ENCODE data around the gene KDELR3.
A peak's percentile ranks its signal among the peaks of the same experiment; 100 is the strongest.

Gene KDELR3

GRCh38 chr22:38452373-38453065 is 15.4 kb upstream of the KDELR3 start:
- no peak overlapping the region for H3K27ac ChIP-seq
- no peak overlapping the region for H3K9ac ChIP-seq (ENCODE audit: insufficient read length)
- H3K4me3 ChIP-seq: no peak overlapping the region
- TF ChIP-seq EZH2 (IDR thresholded peaks at IDR 0.05) (no peak), FOXP2 (optimal IDR thresholded peaks at IDR 0.05; ENCODE audit: control extremely low read depth, extremely low read length, insufficient read depth) (no peak), POLR2AphosphoS5 (IDR thresholded peaks at IDR 0.05; ENCODE audit: borderline replicate concordance, low read depth, low read length) (no peak)
- H3K9me3 ChIP-seq (ENCODE audit: low read depth, low read length): no peaks in the 10 kb centered on the region
- no peaks in the 10 kb centered on the region for H3K36me3 ChIP-seq (ENCODE audit: insufficient read depth, low read length)
- no peak for DNase-seq (ENCODE audit: low read depth, low spot score)

- Histone ChIP-seq H3K9me3 (ENCODE audit: low read depth, low read length) (no peaks in the 10 kb centered on the region), H3K36me3 (ENCODE audit: insufficient read depth, low read length) (no peaks in the 10 kb centered on the region), H3K27ac (no peak overlapping the region), H3K4me3 (no peak overlapping the region), H3K9ac (ENCODE audit: insufficient read length) (no peak overlapping the region)
- TF ChIP-seq POLR2AphosphoS5 (IDR thresholded peaks at IDR 0.05; ENCODE audit: borderline replicate concordance, low read depth, low read length) (no peak), EZH2 (IDR thresholded peaks at IDR 0.05) (no peak), FOXP2 (optimal IDR thresholded peaks at IDR 0.05; ENCODE audit: control extremely low read depth, extremely low read length, insufficient read depth) (no peak)
- DNase-seq (ENCODE audit: low read depth, low spot score): no peak
Observed at GRCh38 chr22:38453066-38453672, 14.7 kb upstream of the KDELR3 start.

DNA sequence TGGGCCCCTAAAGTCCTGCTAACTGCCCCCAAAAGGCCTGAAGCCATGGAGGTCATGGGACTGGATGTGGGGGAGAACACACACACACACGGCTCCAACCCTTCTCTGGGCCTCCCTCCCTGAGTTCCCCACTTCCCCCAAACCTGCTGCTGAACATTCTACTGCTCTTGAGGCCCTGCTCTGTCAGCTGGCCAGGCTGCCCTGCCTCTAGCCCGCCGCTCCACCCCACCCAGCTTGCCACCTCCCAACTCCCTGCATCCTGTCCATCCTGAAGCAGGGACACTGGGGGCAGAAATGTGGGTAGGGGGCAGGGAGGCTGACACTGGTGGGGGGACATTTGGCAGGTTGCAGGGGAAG is 13.9 kb upstream of the KDELR3 start:
- peak overlapping the region; percentile 72 for H3K4me3 ChIP-seq
- H3K27ac ChIP-seq: no peak overlapping the region
- DNase-seq (ENCODE audit: low read depth, low spot score): no peak
- H3K9ac ChIP-seq (ENCODE audit: insufficient read length): no peak overlapping the region
- no peaks in the 10 kb centered on the region for H3K9me3 ChIP-seq (ENCODE audit: low read depth, low read length)
- TF ChIP-seq POLR2AphosphoS5 (IDR thresholded peaks at IDR 0.05; ENCODE audit: borderline replicate concordance, low read depth, low read length) (no peak), FOXP2 (optimal IDR thresholded peaks at IDR 0.05; ENCODE audit: control extremely low read depth, extremely low read length, insufficient read depth) (no peak)
- H3K36me3 ChIP-seq (ENCODE audit: insufficient read depth, low read length): no peaks in the 10 kb centered on the region

- no peak for DNase-seq (ENCODE audit: low read depth, low spot score)
- H3K9ac ChIP-seq (ENCODE audit: insufficient read length): no peak overlapping the region
- no peaks in the 10 kb centered on the region for H3K9me3 ChIP-seq (ENCODE audit: low read depth, low read length)
- peak overlapping the region; percentile 72 for H3K4me3 ChIP-seq
- TF ChIP-seq FOXP2 (optimal IDR thresholded peaks at IDR 0.05; ENCODE audit: control extremely low read depth, extremely low read length, insufficient read depth) (no peak), POLR2AphosphoS5 (IDR thresholded peaks at IDR 0.05; ENCODE audit: borderline replicate concordance, low read depth, low read length) (no peak), EZH2 (IDR thresholded peaks at IDR 0.05) (no peak)
- no peaks in the 10 kb centered on the region for H3K36me3 ChIP-seq (ENCODE audit: insufficient read depth, low read length)
- no peak overlapping the region for H3K27ac ChIP-seq
Observed at GRCh38 chr22:38454353-38455075, 13.4 kb upstream of the KDELR3 start.

GRCh38 chr22:38455076-38455529 is 12.8 kb upstream of the KDELR3 start, which contains the start of gene KCNJ4:
KCNJ4 (minus strand) TSS chr22:38455199; CDS start chr22:38428132, 27,067 bp downstream.
- H3K9ac ChIP-seq (ENCODE audit: insufficient read length): peak within 1 kb of the TSS; percentile 79
- DNase-seq (ENCODE audit: low read depth, low spot score): no peak
- no peak within 1 kb of the TSS for H3K27ac ChIP-seq
- TF ChIP-seq FOXP2 (optimal IDR thresholded peaks at IDR 0.05; ENCODE audit: control extremely low read depth, extremely low read length, insufficient read depth) (no peak), POLR2AphosphoS5 (IDR thresholded peaks at IDR 0.05; ENCODE audit: borderline replicate concordance, low read depth, low read length) (no peak), EZH2 (IDR thresholded peaks at IDR 0.05) (no peak)
- H3K36me3 ChIP-seq (ENCODE audit: insufficient read depth, low read length): no peaks in the 10 kb centered on the region
- peak within 1 kb of the TSS; percentile 90 for H3K4me3 ChIP-seq
- no peaks in the 10 kb centered on the region for H3K9me3 ChIP-seq (ENCODE audit: low read depth, low read length)

DNA sequence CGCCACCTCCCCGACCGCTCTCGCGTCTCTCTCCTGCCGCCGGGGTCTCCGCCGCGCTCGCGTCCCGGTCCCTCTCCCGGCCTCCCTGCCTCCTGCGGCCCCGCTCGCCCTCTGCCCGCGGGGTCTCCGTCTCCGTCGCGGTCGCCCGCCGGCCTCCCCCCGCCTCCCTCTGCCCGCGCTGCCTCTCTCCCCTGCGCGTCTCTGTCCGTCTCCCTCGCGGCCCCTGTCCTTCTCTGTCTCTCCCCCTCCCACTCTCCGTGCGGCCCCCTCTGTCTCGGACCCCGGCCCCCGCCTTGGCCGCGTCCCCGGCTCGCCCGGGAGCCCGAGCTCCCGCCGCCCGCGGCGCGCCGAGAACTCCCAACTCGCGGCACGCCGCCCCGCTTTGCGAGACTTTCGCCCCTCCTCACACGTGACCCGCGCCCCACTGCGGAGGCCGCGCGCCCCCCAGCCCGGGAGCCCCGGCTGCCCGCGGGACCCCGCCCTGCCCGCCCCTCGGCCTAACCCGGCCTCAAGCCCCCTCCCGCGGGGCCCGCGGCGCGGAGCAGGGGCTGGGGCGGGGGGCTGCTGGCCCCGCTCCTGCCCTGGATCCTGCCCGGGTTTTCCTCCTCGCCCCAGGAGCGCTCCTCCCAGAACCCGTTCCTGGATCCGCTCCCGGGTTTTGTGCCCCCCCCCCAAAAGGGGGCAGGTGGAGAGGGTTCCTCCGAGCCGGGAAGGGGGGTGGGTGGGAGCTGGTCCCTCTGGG is 12.2 kb upstream of the KDELR3 start:
- H3K27ac ChIP-seq: no peak overlapping the region
- TF ChIP-seq EZH2 (IDR thresholded peaks at IDR 0.05) (no peak), FOXP2 (optimal IDR thresholded peaks at IDR 0.05; ENCODE audit: control extremely low read depth, extremely low read length, insufficient read depth) (no peak), POLR2AphosphoS5 (IDR thresholded peaks at IDR 0.05; ENCODE audit: borderline replicate concordance, low read depth, low read length) (no peak)
- H3K36me3 ChIP-seq (ENCODE audit: insufficient read depth, low read length): no peaks in the 10 kb centered on the region
- H3K4me3 ChIP-seq: peak overlapping the region; percentile 90
- DNase-seq (ENCODE audit: low read depth, low spot score): no peak
- peak overlapping the region; percentile 79 for H3K9ac ChIP-seq (ENCODE audit: insufficient read length)
- H3K9me3 ChIP-seq (ENCODE audit: low read depth, low read length): no peaks in the 10 kb centered on the region

- no peaks in the 10 kb centered on the region for H3K9me3 ChIP-seq (ENCODE audit: low read depth, low read length)
- TF ChIP-seq EZH2 (IDR thresholded peaks at IDR 0.05) (no peak), FOXP2 (optimal IDR thresholded peaks at IDR 0.05; ENCODE audit: control extremely low read depth, extremely low read length, insufficient read depth) (no peak), POLR2AphosphoS5 (IDR thresholded peaks at IDR 0.05; ENCODE audit: borderline replicate concordance, low read depth, low read length) (no peak)
- H3K36me3 ChIP-seq (ENCODE audit: insufficient read depth, low read length): no peaks in the 10 kb centered on the region
- H3K4me3 ChIP-seq: peak overlapping the region; percentile 90
- no peak overlapping the region for H3K9ac ChIP-seq (ENCODE audit: insufficient read length)
- no peak overlapping the region for H3K27ac ChIP-seq
- DNase-seq (ENCODE audit: low read depth, low spot score): no peak
Observed at GRCh38 chr22:38456272-38456835, 11.5 kb upstream of the KDELR3 start.

All from SK-N-MC (cell line).